Sigmoid colon (tissue), 7 donors: ENCODE measurements around the gene PRSS1. TPM values are rescaled to one million over a fixed set of nuclear protein-coding genes. Genes with fewer than 3 reads are reported as not detected.
A peak's percentile ranks its signal among the peaks of the same experiment; 100 is the strongest.

Experiments used
- DNase-seq: peaks from one replicate; pipeline ENCODE4 v3.0.0-alpha.2; 2019
- H3K27ac ChIP-seq, 4 donors: fragments of 200-600 bp; sonication (generic); one replicate each; pipeline ENCODE4 v1.5.1; 2016 to 2019; ENCODE audit warnings: mild to moderate bottlenecking in 1 of 4
- H3K27me3 ChIP-seq, 3 donors: fragments of 200-600 bp; sonication (generic); one replicate each; pipeline ENCODE4 v1.5.1; 2019; ENCODE audit warnings: mild to moderate bottlenecking in 1 of 3
- H3K36me3 ChIP-seq, 4 donors: fragments of 200-600 bp; sonication (generic); one replicate each; pipeline ENCODE4 v1.5.1; 2016 to 2019
- H3K4me1 ChIP-seq, 4 donors: fragments of 200-600 bp; sonication (generic); one replicate each; pipeline ENCODE4 v1.5.1; 2017 to 2019
- H3K4me3 ChIP-seq, 4 donors: fragments of 200-600 bp; sonication (generic); one replicate each; pipeline ENCODE4 v1.5.1; 2017 to 2019; ENCODE audit warnings: mild to moderate bottlenecking in 2 of 4, moderate library complexity in 1 of 4
- H3K9me3 ChIP-seq, 4 donors: fragments of 200-600 bp in 3 of 4; sonication (generic) in 3 of 4; one replicate each; pipeline versions ENCODE4 v1.5.1 to v1.6.1; 2013 to 2019
- EP300 ChIP-seq, 4 donors: sonication (generic); formaldehyde crosslinking; IDR thresholded peaks; one replicate each; pipeline ENCODE4 v1.6.1; 2017; ENCODE audit warnings: antibody characterized with exemption in 4 of 4
- POLR2A ChIP-seq, 2 donors: fragments of 450-650 bp; IDR thresholded peaks; one replicate each; pipeline ENCODE4 v1.6.1; 2016; ENCODE audit warnings: antibody characterized with exemption in 2 of 2, mild to moderate bottlenecking in 2 of 2, moderate library complexity in 2 of 2
- POLR2AphosphoS5 ChIP-seq, 4 donors: sonication (generic); formaldehyde crosslinking; IDR thresholded peaks; one replicate each; pipeline ENCODE4 v1.6.1; 2017; ENCODE audit warnings: antibody characterized with exemption in 4 of 4
- WGBS, 2 donors: extraction: QIAGEN DNeasy Blood & Tissue Kit; methylation state at CpG; one replicate each; pipeline ENCODE4 v1.1.7; 2013; 5-methylcytosine and 5-hydroxymethylcytosine counted together
- intact Hi-C: fragments of 100-400 bp; cut with DNase I; formaldehyde crosslinking; loops from one replicate; pipeline ENCODE4 v1.15.1; 2023
- polyA plus RNA-seq, 3 donors: library from polyadenylated mRNA; stranded (reverse); fragments of 200-250 nt; gene quantifications; one replicate each; pipeline ENCODE4 v1.2.3, GENCODE V29; 2013
- total RNA-seq, 4 donors: library from RNA; depleted of rRNA; stranded (reverse); fragments of >200 nt; gene quantifications; one replicate each; pipeline ENCODE4 v1.1.0, GENCODE V29; 2016
- TF ChIP-seq, protein P1 (sequence below), 4 experiments: fragments of 450-650 bp in 3 of 4; fragments of 200-600 bp in 1 of 4; IDR thresholded peaks; one replicate each; pipeline ENCODE4 v1.5.1; 2016 to 2019; ENCODE audit warnings: antibody characterized with exemption in 4 of 4, mild to moderate bottlenecking in 3 of 4, moderate library complexity in 2 of 4
- donor health status: healthy with polysubstance abuse.
- donor health status: Bipolar disorder and iron deficiency.
- donor health status: healthy.

PRSS1 gene
- total and polyA plus RNA-seq, 7 donors = 0.67 to 25.8 (median 1.8) TPM; not detected in 4

DNA sequence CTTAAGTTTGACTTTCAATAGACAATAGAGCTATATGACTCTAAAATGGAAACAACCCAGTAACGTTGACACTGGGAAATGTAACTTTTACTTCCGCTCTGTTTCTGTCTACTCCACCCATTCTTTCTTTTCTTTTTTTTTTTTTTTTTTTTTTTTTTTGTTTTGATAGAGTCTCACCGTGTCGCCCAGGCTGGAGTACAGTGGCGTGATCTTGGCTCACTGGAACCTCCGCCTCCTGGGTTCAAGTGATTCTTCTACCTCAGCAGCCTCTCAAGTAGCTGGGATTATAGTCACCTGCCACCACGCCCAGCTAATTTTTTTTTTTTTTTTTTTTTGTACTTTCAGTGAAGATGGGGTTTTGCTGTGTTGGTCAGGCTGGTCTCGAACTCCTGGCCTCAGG lies 35.4 kb downstream of the PRSS1 start:
- H3K27ac ChIP-seq = no peak overlapping the region
- intact Hi-C loops = loop anchor here (10.0 kb wide), 1 partner anchor 180 kb away; no protein-coding TSS in a partner anchor
- no peak for TF ChIP-seq POLR2AphosphoS5 (IDR thresholded peaks at IDR 0.05)
- TF ChIP-seq EP300 (IDR thresholded peaks at IDR 0.05) = no peak
- no peak for TF ChIP-seq POLR2A (IDR thresholded peaks at IDR 0.05)
- TF ChIP-seq, protein P1, sequence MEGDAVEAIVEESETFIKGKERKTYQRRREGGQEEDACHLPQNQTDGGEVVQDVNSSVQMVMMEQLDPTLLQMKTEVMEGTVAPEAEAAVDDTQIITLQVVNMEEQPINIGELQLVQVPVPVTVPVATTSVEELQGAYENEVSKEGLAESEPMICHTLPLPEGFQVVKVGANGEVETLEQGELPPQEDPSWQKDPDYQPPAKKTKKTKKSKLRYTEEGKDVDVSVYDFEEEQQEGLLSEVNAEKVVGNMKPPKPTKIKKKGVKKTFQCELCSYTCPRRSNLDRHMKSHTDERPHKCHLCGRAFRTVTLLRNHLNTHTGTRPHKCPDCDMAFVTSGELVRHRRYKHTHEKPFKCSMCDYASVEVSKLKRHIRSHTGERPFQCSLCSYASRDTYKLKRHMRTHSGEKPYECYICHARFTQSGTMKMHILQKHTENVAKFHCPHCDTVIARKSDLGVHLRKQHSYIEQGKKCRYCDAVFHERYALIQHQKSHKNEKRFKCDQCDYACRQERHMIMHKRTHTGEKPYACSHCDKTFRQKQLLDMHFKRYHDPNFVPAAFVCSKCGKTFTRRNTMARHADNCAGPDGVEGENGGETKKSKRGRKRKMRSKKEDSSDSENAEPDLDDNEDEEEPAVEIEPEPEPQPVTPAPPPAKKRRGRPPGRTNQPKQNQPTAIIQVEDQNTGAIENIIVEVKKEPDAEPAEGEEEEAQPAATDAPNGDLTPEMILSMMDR (IDR thresholded peaks at IDR 0.05) = no peak
- no peaks in the 10 kb centered on the region for H3K36me3 ChIP-seq
- H3K4me1 ChIP-seq = peaks cover 0 to 5% (median 2%) of the 10 kb centered on the region in 4 donors
- peak; percentile 6 for DNase-seq
- no peak overlapping the region for H3K4me3 ChIP-seq
- H3K9me3 ChIP-seq = no peaks in the 10 kb centered on the region
- WGBS, 2 donors = 75 to 76% methylated on average over 8 of the region's 8 CpGs
- H3K27me3 ChIP-seq = peaks cover 0 to 9% (median 5%) of the 10 kb centered on the region in 3 donors

DNA sequence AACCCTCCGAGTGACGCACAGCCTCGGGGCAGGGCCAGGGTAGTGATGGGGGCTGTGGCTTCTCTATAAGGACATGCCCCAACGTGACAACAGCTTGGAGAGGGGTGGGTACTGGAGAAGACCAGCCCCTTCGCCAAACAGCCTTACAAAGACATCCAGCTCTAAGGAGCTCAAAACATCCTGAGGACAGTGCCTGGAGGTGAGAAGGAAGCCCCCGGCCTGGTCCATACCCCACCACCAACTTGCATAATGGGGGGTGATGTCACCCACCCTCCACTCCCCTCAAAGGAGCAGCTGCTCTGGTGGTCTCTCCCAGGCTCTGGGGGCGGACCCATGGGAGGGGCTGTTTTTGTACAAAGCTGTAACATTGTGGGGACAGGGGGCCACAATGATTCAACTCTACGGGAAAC lies 36.6 kb downstream of the PRSS1 start:
- Histone ChIP-seq H3K27ac (no peak overlapping the region), H3K36me3 (no peaks in the 10 kb centered on the region), H3K9me3 (no peaks in the 10 kb centered on the region), H3K4me3 (no peak overlapping the region), H3K27me3 (peaks cover 0 to 9% (median 5%) of the 10 kb centered on the region in 3 donors), H3K4me1 (peaks cover 0 to 5% (median 2%) of the 10 kb centered on the region in 4 donors)
- WGBS, 2 donors = 73 to 82% methylated on average over 8 of the region's 8 CpGs
- intact Hi-C loops = loop anchor here (10.0 kb wide), 1 partner anchor 181 kb away; no protein-coding TSS in a partner anchor
- DNase-seq = peak; percentile 25
- no peak for TF ChIP-seq EP300 (IDR thresholded peaks at IDR 0.05)
- no peak for TF ChIP-seq POLR2AphosphoS5 (IDR thresholded peaks at IDR 0.05)
- no peak for TF ChIP-seq POLR2A (IDR thresholded peaks at IDR 0.05)
- TF ChIP-seq, protein P1 (IDR thresholded peaks at IDR 0.05) = no peak

DNA sequence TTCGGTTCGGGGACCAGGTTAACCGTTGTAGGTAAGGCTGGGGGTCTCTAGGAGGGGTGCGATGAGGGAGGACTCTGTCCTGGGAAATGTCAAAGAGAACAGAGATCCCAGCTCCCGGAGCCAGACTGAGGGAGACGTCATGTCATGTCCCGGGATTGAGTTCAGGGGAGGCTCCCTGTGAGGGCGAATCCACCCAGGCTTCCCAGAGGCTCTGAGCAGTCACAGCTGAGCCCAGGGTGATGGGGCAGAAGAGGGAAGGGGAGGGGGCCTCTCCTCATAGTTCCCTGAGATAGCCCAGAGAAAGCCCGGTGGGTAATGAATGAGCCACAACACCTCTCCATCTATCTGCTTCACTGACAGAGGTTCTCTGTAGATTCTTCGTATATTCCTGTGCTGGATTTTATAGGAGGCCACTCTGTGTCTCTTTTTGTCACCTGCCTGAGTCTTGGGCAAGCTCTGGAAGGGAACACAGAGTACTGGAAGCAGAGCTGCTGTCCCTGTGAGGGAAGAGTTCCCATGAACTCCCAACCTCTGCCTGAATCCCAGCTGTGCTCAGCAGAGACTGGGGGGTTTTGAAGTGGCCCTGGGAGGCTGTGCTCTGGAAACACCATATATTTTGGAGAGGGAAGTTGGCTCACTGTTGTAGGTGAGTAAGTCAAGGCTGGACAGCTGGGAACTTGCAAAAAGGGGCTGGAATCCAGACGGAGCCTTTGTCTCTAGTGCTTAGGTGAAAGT lies 37.9 kb downstream of the PRSS1 start:
- H3K9me3 ChIP-seq = no peaks in the 10 kb centered on the region
- 79 to 82% methylated on average over 11 of the region's 11 CpGs for WGBS, 2 donors
- TF ChIP-seq, protein P1 (IDR thresholded peaks at IDR 0.05) = no peak
- TF ChIP-seq POLR2A (IDR thresholded peaks at IDR 0.05) (no peak), EP300 (IDR thresholded peaks at IDR 0.05) (peak in 1 of 4 donors; percentile 37)
- peaks cover 0 to 8% (median 5%) of the 10 kb centered on the region in 3 donors for H3K27me3 ChIP-seq
- DNase-seq = no peak
- peaks cover 0 to 5% (median 2%) of the 10 kb centered on the region in 4 donors for H3K4me1 ChIP-seq
- no peak overlapping the region for H3K4me3 ChIP-seq
- intact Hi-C loops = loop anchor here (10.0 kb wide), 1 partner anchor 182 kb away; no protein-coding TSS in a partner anchor
- H3K27ac ChIP-seq = no peak overlapping the region
- H3K36me3 ChIP-seq = no peaks in the 10 kb centered on the region

DNA sequence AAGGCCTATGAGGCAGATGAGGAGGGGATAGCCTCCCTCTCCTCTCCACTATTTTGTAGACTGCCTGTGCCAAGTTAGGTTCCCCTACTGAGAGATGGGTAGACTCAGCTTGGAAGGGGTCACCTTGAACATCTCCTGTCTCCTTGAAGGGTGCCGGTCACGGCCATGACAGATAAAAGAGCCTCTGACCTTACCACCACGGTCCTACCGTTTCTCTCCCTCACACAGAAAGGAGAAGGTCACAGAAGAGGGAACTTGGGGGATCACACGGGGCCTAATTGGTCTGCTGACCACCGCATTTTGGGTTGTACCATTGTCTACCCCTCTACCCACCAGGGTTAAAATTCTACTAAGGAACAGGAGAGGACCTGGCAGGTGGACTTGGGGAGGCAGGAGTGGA lies 38.5 kb downstream of the PRSS1 start:
- Histone ChIP-seq H3K4me3 (no peak overlapping the region), H3K27ac (peak overlapping the region in 1 of 4 donors; percentile 14), H3K9me3 (no peaks in the 10 kb centered on the region), H3K27me3 (peaks cover 0 to 7% (median 4%) of the 10 kb centered on the region in 3 donors), H3K36me3 (no peaks in the 10 kb centered on the region), H3K4me1 (peaks cover 0 to 4% (median 2%) of the 10 kb centered on the region in 4 donors)
- DNase-seq = no peak
- intact Hi-C loops = loop anchor here (10.0 kb wide), 1 partner anchor 183 kb away; no protein-coding TSS in a partner anchor
- TF ChIP-seq EP300 (IDR thresholded peaks at IDR 0.05) (no peak), POLR2AphosphoS5 (IDR thresholded peaks at IDR 0.05) (no peak), POLR2A (IDR thresholded peaks at IDR 0.05) (no peak)
- TF ChIP-seq, protein P1 (IDR thresholded peaks at IDR 0.05) = no peak
- WGBS, 2 donors = 71 to 79% methylated on average over 6 of the region's 6 CpGs
